ENCODE measurements around the gene PPP2R1B. TPM values are rescaled to one million over a fixed set of nuclear protein-coding genes. Genes with fewer than 3 reads are reported as not detected.

PPP2R1B gene
- total and polyA plus RNA-seq, 2 of the 8 experiments (the other 6 are each of a cell fraction or from before 2014, with no cell fraction given): 25.8 to 87.0 TPM

- no peak for TF ChIP-seq CTCF (IDR thresholded peaks at IDR 0.05; ENCODE audit: control extremely low read depth in 1 of 3, insufficient read depth in 1 of 3, low read depth in 1 of 3, low read length in 3 of 3)
Observed at GRCh38 chr11:111702623-111703022, 63.6 kb downstream of the PPP2R1B start (continued).

Data from H1 (cell line).